SK-N-SH (cell line): ENCODE measurements around the gene CAST. TPM values are rescaled to one million over a fixed set of nuclear protein-coding genes. Genes with fewer than 3 reads are reported as not detected.

ENCODE experiments used
- CHD2 ChIP-seq: fragments of 150-350 bp; IDR thresholded peaks from 2 replicates; pipeline ENCODE4 v1.6.1; 2018; ENCODE audit warnings: low read length; ENCODE audit not compliant: partially characterized antibody
- EZH2phosphoT487 ChIP-seq: fragments of 200-600 bp; sonication (generic); IDR thresholded peaks from 2 replicates; pipeline ENCODE4 v1.6.1; 2017; ENCODE audit warnings: low read depth, mixed run types, mild to moderate bottlenecking, antibody characterized with exemption, moderate library complexity, borderline replicate concordance
- FOXJ3 ChIP-seq: sonication (generic); formaldehyde crosslinking; IDR thresholded peaks from 2 replicates; pipeline ENCODE4 v1.5.1; 2020; ENCODE audit warnings: mild to moderate bottlenecking, missing genetic modification reagents
- FOXM1 ChIP-seq: IDR thresholded peaks from 2 replicates; pipeline ENCODE4 v1.4.0; 2012; ENCODE audit warnings: low read depth, mild to moderate bottlenecking
- JUND ChIP-seq: IDR thresholded peaks from 2 replicates; pipeline ENCODE4 v1.4.0; 2012
- NFIC ChIP-seq: IDR thresholded peaks from 2 replicates; pipeline ENCODE4 v1.4.0; 2012; ENCODE audit warnings: borderline replicate concordance
- NRF1 ChIP-seq: IDR thresholded peaks from 2 replicates; pipeline ENCODE4 v1.6.1; 2012; ENCODE audit warnings: low read depth, mild to moderate bottlenecking, low read length
- POLR2AphosphoS5 ChIP-seq: IDR thresholded peaks from 2 replicates; pipeline ENCODE4 v1.6.1; 2012; ENCODE audit warnings: low read depth, low read length
- RCOR1 ChIP-seq: fragments of 150-350 bp; IDR thresholded peaks from 2 replicates; pipeline ENCODE4 v1.6.1; 2017; ENCODE audit warnings: antibody characterized with exemption, low read length
- RFX5 ChIP-seq: IDR thresholded peaks from 2 replicates; pipeline ENCODE4 v1.6.1; 2012; ENCODE audit warnings: mild to moderate bottlenecking, improper control_type of control experiment, low read length
- TAF1 ChIP-seq: IDR thresholded peaks from 2 replicates; pipeline ENCODE4 v1.6.1; 2012; ENCODE audit warnings: low read depth, mild to moderate bottlenecking, low read length, moderate library complexity, borderline replicate concordance
- TEAD4 ChIP-seq: IDR thresholded peaks from 2 replicates; pipeline ENCODE4 v1.4.0; 2012; ENCODE audit warnings: mild to moderate bottlenecking, borderline replicate concordance; ENCODE audit not compliant: insufficient read depth
- YY1 ChIP-seq: IDR thresholded peaks from 2 replicates; pipeline ENCODE4 v1.4.0; 2012; ENCODE audit warnings: low read depth, mild to moderate bottlenecking
- polyA plus RNA-seq, 3 experiments: library from polyadenylated mRNA; depleted of rRNA; stranded (reverse); fragments of >200 nt; gene quantifications; 2 replicates each; pipeline ENCODE4 v1.2.3, GENCODE V29; 2012
- TF ChIP-seq, protein P1 (sequence below): fragments of 150-350 bp; IDR thresholded peaks from 2 replicates; pipeline ENCODE4 v1.6.1; 2016; ENCODE audit warnings: mild to moderate bottlenecking, low read depth, low read length
- TF ChIP-seq, protein P2 (sequence below): IDR thresholded peaks from 2 replicates; pipeline ENCODE4; 2012
- TF ChIP-seq, protein P3 (sequence below): IDR thresholded peaks from 2 replicates; pipeline ENCODE4 v1.4.0; 2012; ENCODE audit warnings: low read depth
- TF ChIP-seq, protein P4 (sequence below): IDR thresholded peaks from 2 replicates; pipeline ENCODE4 v1.4.0; 2012; ENCODE audit warnings: low read depth, borderline replicate concordance
- TF ChIP-seq, protein P5 (sequence below): fragments of 150-350 bp; IDR thresholded peaks from 2 replicates; pipeline ENCODE4 v1.6.1; 2017; ENCODE audit warnings: antibody characterized with exemption, low read length, low read depth, borderline replicate concordance

The CAST gene
- polyA plus RNA-seq, 1 of the 3 experiments (the other 2 are of a cell fraction): 82.9 TPM

DNA sequence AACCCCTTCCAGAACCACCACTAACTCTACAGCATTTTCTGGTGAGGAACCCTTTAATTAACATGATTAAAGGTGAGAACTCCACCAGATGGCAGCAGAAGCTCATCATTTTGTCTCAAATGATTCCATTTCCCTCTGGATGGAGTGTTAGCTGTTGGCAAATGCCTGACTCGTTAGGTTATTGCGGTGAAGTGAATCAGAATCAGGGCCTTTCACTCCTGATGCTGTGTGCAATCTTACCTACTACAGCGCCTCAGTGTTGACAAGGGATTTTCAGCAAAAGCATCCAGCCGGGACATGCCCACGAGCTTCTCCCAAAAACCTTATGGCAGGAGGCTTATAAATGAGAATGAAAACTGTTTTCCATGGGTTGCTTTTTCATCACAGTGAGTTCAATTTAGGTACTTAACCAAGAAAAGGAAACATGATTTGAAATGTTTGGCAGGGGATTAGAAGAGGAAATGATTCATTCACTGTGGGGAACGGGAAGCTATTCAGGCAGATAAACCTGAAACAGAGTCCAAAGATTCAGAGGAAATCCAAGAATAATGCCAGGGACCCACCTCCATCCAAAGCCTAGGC, 48.0 kb upstream of the CAST start (continued):
- TF ChIP-seq, protein P1, sequence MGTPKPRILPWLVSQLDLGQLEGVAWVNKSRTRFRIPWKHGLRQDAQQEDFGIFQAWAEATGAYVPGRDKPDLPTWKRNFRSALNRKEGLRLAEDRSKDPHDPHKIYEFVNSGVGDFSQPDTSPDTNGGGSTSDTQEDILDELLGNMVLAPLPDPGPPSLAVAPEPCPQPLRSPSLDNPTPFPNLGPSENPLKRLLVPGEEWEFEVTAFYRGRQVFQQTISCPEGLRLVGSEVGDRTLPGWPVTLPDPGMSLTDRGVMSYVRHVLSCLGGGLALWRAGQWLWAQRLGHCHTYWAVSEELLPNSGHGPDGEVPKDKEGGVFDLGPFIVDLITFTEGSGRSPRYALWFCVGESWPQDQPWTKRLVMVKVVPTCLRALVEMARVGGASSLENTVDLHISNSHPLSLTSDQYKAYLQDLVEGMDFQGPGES: no peak
- no peak for TF ChIP-seq NRF1
- peak; percentile 62 for TF ChIP-seq JUND
- TF ChIP-seq, protein P2, sequence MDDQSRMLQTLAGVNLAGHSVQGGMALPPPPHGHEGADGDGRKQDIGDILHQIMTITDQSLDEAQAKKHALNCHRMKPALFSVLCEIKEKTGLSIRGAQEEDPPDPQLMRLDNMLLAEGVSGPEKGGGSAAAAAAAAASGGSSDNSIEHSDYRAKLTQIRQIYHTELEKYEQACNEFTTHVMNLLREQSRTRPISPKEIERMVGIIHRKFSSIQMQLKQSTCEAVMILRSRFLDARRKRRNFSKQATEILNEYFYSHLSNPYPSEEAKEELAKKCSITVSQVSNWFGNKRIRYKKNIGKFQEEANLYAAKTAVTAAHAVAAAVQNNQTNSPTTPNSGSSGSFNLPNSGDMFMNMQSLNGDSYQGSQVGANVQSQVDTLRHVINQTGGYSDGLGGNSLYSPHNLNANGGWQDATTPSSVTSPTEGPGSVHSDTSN: peak; percentile 52
- TF ChIP-seq FOXM1: no peak
- no peak for TF ChIP-seq FOXJ3 (CRISPR knock-in tag)
- no peak for TF ChIP-seq RFX5
- TF ChIP-seq, protein P3, sequence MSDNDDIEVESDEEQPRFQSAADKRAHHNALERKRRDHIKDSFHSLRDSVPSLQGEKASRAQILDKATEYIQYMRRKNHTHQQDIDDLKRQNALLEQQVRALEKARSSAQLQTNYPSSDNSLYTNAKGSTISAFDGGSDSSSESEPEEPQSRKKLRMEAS: no peak; the same call in 1 of the 2 replicates
- TF ChIP-seq, protein P4, sequence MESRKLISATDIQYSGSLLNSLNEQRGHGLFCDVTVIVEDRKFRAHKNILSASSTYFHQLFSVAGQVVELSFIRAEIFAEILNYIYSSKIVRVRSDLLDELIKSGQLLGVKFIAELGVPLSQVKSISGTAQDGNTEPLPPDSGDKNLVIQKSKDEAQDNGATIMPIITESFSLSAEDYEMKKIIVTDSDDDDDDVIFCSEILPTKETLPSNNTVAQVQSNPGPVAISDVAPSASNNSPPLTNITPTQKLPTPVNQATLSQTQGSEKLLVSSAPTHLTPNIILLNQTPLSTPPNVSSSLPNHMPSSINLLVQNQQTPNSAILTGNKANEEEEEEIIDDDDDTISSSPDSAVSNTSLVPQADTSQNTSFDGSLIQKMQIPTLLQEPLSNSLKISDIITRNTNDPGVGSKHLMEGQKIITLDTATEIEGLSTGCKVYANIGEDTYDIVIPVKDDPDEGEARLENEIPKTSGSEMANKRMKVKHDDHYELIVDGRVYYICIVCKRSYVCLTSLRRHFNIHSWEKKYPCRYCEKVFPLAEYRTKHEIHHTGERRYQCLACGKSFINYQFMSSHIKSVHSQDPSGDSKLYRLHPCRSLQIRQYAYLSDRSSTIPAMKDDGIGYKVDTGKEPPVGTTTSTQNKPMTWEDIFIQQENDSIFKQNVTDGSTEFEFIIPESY: no peak
- no peak for TF ChIP-seq POLR2AphosphoS5
- TF ChIP-seq NFIC: peak; percentile 87
- no peak for TF ChIP-seq EZH2phosphoT487
- TF ChIP-seq, protein P5, sequence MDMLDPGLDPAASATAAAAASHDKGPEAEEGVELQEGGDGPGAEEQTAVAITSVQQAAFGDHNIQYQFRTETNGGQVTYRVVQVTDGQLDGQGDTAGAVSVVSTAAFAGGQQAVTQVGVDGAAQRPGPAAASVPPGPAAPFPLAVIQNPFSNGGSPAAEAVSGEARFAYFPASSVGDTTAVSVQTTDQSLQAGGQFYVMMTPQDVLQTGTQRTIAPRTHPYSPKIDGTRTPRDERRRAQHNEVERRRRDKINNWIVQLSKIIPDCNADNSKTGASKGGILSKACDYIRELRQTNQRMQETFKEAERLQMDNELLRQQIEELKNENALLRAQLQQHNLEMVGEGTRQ: no peak
- TF ChIP-seq TAF1: no peak
- TF ChIP-seq YY1: no peak
- no peak for TF ChIP-seq TEAD4
- TF ChIP-seq CHD2: no peak
- TF ChIP-seq RCOR1: no peak
- TF ChIP-seq, all 33 proteins: peak for 10
